ENCODE measurements around the gene DYNLT4. TPM values are rescaled to one million over a fixed set of nuclear protein-coding genes. Genes with fewer than 3 reads are reported as not detected.

DYNLT4 gene
- total RNA-seq, 4 donors from 2014 or later, result 1.4 TPM; not detected in 3

- intact Hi-C loops (cut with DNase I; ENCODE audit: low total_unique reads) (loop anchor here (5.0 kb wide), 1 partner anchor 525 kb away; no protein-coding TSS in a partner anchor), in situ Hi-C loops (cut with MboI; ENCODE audit: low pct_ligation_motif_present in 1 of 4, low pct_unique_long_range_greater_than_20kb in 1 of 4, low sequenced_read_pairs in 3 of 4) (loop anchor here in 2 of 4 donors (25.0 kb wide), 2 partner anchors 235 to 535 kb away; partner anchors contain the start of genes HECTD3 (in 1 of the 2) and UROD (in 1 of the 2))
- DNase-seq, result no peak
- 60 to 66% methylated on average over 1 to 14 of the region's 14 CpGs for WGBS, 2 donors (ENCODE audit: low coverage in 1 of 2)
- Histone ChIP-seq H3K9me3 (no peaks in the 10 kb centered on the region), H3K4me1 (peaks cover 9 to 29% (median 21%) of the 10 kb centered on the region in 4 donors), H3K4me3 (no peak overlapping the region), H3K27ac (peak overlapping the region in 2 of 4 donors; percentile 92 to 94), H3K27me3 (no peaks in the 10 kb centered on the region), H3K36me3 (peaks cover 0 to 20% (median 4%) of the 10 kb centered on the region in 4 donors)
- no peak for TF ChIP-seq POLR2AphosphoS5 (IDR thresholded peaks at IDR 0.05)
- TF ChIP-seq, protein P1, sequence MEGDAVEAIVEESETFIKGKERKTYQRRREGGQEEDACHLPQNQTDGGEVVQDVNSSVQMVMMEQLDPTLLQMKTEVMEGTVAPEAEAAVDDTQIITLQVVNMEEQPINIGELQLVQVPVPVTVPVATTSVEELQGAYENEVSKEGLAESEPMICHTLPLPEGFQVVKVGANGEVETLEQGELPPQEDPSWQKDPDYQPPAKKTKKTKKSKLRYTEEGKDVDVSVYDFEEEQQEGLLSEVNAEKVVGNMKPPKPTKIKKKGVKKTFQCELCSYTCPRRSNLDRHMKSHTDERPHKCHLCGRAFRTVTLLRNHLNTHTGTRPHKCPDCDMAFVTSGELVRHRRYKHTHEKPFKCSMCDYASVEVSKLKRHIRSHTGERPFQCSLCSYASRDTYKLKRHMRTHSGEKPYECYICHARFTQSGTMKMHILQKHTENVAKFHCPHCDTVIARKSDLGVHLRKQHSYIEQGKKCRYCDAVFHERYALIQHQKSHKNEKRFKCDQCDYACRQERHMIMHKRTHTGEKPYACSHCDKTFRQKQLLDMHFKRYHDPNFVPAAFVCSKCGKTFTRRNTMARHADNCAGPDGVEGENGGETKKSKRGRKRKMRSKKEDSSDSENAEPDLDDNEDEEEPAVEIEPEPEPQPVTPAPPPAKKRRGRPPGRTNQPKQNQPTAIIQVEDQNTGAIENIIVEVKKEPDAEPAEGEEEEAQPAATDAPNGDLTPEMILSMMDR (IDR thresholded peaks at IDR 0.05), result no peak
- no peak for TF ChIP-seq POLR2A (IDR thresholded peaks at IDR 0.05)
- TF ChIP-seq EP300 (IDR thresholded peaks at IDR 0.05; ENCODE audit: low read depth), result no peak
Measured at GRCh38 chr1:44777547-44777946, 29.6 kb downstream of the DYNLT4 start.

GRCh38 chr1:44776730-44777068, 30.5 kb downstream of the DYNLT4 start:
- peaks cover 9 to 29% (median 21%) of the 10 kb centered on the region in 4 donors for H3K4me1 ChIP-seq
- in situ Hi-C loops (cut with MboI; ENCODE audit: low pct_ligation_motif_present in 1 of 4, low pct_unique_long_range_greater_than_20kb in 1 of 4, low sequenced_read_pairs in 3 of 4), result loop anchor here in 2 of 4 donors (25.0 kb wide), 2 partner anchors 236 to 536 kb away; partner anchors contain the start of genes HECTD3 (in 1 of the 2) and UROD (in 1 of the 2)
- peaks cover 0 to 20% (median 4%) of the 10 kb centered on the region in 4 donors for H3K36me3 ChIP-seq
- intact Hi-C loops (cut with DNase I; ENCODE audit: low total_unique reads), result loop anchor here (5.0 kb wide), 1 partner anchor 526 kb away; no protein-coding TSS in a partner anchor
- H3K4me3 ChIP-seq, result peak overlapping the region; percentile 72 to 81 (median 78)
- no peak for DNase-seq
- peak overlapping the region; percentile 92 to 97 (median 95) for H3K27ac ChIP-seq
- no peaks in the 10 kb centered on the region for H3K27me3 ChIP-seq
- 19 to 25% methylated on average over 4 to 12 of the region's 12 CpGs for WGBS, 2 donors (ENCODE audit: low coverage in 1 of 2)
- H3K9me3 ChIP-seq, result no peaks in the 10 kb centered on the region
- no peak for TF ChIP-seq POLR2A (IDR thresholded peaks at IDR 0.05)
- TF ChIP-seq, protein P1 (IDR thresholded peaks at IDR 0.05), result no peak
- TF ChIP-seq EP300 (IDR thresholded peaks at IDR 0.05; ENCODE audit: low read depth), result no peak
- TF ChIP-seq POLR2AphosphoS5 (IDR thresholded peaks at IDR 0.05), result no peak

DNA sequence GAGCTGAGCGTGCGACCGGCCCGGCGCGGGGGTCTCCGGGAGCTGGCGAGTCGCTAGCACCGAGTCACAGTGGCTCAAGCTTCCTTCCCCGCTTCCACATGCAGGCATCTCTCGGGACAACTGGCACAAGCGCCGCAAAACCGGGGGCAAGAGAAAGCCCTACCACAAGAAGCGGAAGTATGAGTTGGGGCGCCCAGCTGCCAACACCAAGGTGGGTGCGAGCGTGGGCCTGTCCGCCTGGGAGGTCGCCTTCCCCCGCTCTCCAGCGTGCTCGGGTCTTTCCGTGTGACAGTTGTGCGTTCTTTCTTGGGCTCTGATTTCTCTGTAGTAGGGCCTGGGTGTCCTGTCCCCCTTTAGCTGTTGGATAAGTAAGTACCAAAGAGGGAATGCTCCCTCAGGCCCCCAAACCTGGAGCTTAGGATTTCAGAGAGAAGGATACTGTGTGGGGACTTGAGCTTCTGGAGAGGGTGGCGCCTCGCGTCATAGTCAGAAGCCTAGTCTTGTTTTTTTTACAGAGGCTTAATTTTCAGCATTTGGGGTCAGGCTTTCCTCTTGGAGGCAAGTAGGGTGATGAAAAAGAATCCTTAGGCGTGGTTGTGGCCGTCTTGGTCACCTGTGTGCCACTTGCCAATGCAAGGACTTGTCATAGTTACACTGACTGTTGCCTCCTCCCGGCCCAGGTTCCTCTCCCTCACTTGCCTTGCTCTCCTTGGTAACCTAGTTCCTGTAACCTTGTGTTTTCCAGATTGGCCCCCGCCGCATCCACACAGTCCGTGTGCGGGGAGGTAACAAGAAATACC, 31.0 kb downstream of the DYNLT4 start:
- peak overlapping the region; percentile 92 to 97 (median 95) for H3K27ac ChIP-seq
- in situ Hi-C loops (cut with MboI; ENCODE audit: low pct_ligation_motif_present in 1 of 4, low pct_unique_long_range_greater_than_20kb in 1 of 4, low sequenced_read_pairs in 3 of 4) (loop anchor here in 2 of 4 donors (25.0 kb wide), 2 partner anchors 236 to 536 kb away; partner anchors contain the start of genes HECTD3 (in 1 of the 2) and UROD (in 1 of the 2)), intact Hi-C loops (cut with DNase I; ENCODE audit: low total_unique reads) (loop anchor here (5.0 kb wide), 1 partner anchor 526 kb away; no protein-coding TSS in a partner anchor)
- no peaks in the 10 kb centered on the region for H3K27me3 ChIP-seq
- peak overlapping the region; percentile 72 to 81 (median 78) for H3K4me3 ChIP-seq
- H3K36me3 ChIP-seq, result peaks cover 0 to 20% (median 4%) of the 10 kb centered on the region in 4 donors
- no peaks in the 10 kb centered on the region for H3K9me3 ChIP-seq
- no peak for TF ChIP-seq POLR2AphosphoS5 (IDR thresholded peaks at IDR 0.05)
- no peak for TF ChIP-seq EP300 (IDR thresholded peaks at IDR 0.05; ENCODE audit: low read depth)
- TF ChIP-seq POLR2A (IDR thresholded peaks at IDR 0.05), result no peak
- TF ChIP-seq, protein P1 (IDR thresholded peaks at IDR 0.05), result no peak
- H3K4me1 ChIP-seq, result peaks cover 9 to 29% (median 21%) of the 10 kb centered on the region in 4 donors
- DNase-seq, result peak; percentile 42
- 5% methylated on average over 36 of the region's 36 CpGs; no CpG with 5 or more reads in 1 of the 2 donors for WGBS, 2 donors (ENCODE audit: low coverage in 1 of 2)
